Left ventricle myocardium superior (tissue), 1 donor: ENCODE data around the gene CYGB. TPM values are rescaled to one million over a fixed set of nuclear protein-coding genes. Genes with fewer than 3 reads are reported as not detected.
"Not testable (repeated sequence)": the region's sequence is repeated elsewhere in the genome, so short reads cannot be mapped to it uniquely, and the experiment has no call there.

ENCODE experiments used
- ATAC-seq: fragments of 200-7000 bp; cut with Tn5 transposase; one replicate; pipeline ENCODE4 v1.9.1; 2020; ENCODE audit warnings: mild to moderate bottlenecking, moderate library complexity
- DNase-seq: peaks from one replicate; pipeline ENCODE4 v3.0.0-alpha.2; 2020
- intact Hi-C: fragments of 100-400 bp; cut with micrococcal nuclease; formaldehyde crosslinking; loops from one replicate; pipeline ENCODE4 v1.11.0; 2022
- total RNA-seq: library from RNA; stranded (reverse); fragmentation: NEBNext Ultra II Directional; extraction: Animal tissue kit (Norgen Biotek cat#: 25700); gene quantifications from one replicate; pipeline ENCODE4 v1.2.1, GENCODE V29; 2021
- donor health status: DM: no; HTN: yes; CAD: no; lungs with severe emphysema.

Gene CYGB
- total RNA-seq, 1 donor from 2014 or later = 28.0 TPM

GRCh38 chr17:76569607-76570279 lies 32.2 kb upstream of the CYGB start:
- intact Hi-C loops = no loop called here
- ATAC-seq = peak; percentile 67
- peak; percentile 63 for DNase-seq

- intact Hi-C loops = no loop called here
- ATAC-seq (no peak), DNase-seq (no peak)
Measured at GRCh38 chr17:76568811-76569221, 31.3 kb upstream of the CYGB start.

DNA sequence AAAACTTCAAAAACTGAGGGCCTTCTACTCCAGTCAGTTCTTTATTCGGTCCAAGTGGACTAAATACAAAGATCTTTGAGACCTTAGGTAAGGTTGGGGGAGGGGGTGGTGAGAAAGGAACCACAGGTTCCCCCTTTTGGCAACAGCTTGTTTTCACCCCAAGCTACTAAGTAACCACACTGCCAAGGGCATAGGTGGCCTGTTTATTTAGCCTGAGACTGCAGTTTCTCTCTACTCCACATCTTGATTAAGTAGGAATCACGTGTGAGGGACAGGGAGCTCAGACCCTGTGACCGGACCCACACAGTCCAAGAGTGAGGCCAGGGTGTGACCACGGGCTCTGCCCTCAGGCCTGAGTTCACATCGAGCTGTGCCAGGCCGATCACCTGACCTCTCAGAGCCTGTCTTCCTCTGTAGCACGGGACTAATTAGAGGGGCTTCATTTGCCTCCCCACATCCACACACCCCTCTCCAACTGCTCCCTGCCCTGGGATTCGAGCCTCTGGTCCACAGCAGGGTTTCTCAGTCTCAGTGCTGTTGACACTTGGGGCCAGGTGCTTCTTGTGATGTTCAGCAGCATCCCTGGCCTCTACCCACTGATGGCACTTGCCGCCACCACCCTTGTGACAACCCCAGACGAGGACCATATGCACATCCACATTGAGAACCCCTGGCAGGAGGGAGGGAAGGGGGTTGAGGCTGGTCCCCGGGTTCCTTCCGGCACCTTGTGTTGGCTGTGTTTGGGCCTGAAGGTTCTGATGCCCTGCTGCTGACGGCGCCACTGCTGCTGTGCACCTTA lies 30.3 kb upstream of the CYGB start:
- ATAC-seq (peak; percentile 43), DNase-seq (no peak)
- intact Hi-C loops = no loop called here

DNA sequence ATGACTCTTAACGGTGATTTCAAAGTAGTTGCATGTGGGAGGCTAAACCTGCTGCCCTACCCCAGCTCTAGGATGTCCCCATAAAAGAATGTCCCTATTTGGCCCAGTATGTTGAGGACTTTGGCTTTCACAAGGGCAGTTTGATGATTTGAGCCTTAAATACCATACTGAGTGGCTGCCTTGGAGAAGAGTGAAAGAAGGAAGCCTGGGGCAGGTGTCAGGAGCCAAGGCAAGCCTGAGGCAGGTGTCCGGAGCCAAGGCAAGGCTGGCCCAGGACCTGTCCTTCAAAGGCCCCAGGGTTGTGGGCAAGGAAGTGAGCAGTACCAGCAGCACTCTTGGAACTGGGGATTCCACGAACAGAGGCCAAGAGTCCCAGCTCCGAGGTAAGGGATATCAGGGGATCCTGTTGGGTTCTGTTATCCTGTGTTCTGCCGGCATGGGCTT lies 29.5 kb upstream of the CYGB start:
- intact Hi-C loops = no loop called here
- ATAC-seq (no peak), DNase-seq (no peak)

DNA sequence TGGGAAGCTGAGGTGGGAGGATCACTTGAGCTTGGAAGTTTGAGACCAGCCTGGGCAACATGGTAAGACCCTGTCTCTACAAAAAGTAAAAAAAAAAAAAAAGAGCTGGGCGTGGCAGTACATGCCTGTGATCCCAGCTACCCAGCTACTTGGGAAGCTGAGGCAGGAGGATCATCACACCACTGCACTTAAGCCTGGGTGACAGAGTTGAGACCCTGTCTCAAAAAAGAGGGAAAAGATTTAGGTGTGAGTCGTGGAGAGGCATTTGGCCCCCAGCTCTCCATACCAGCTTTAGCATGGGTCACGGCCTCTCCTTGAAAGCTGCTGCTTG lies 29.1 kb upstream of the CYGB start:
- DNase-seq (no peak), ATAC-seq (no peak)
- intact Hi-C loops = no loop called here

DNA sequence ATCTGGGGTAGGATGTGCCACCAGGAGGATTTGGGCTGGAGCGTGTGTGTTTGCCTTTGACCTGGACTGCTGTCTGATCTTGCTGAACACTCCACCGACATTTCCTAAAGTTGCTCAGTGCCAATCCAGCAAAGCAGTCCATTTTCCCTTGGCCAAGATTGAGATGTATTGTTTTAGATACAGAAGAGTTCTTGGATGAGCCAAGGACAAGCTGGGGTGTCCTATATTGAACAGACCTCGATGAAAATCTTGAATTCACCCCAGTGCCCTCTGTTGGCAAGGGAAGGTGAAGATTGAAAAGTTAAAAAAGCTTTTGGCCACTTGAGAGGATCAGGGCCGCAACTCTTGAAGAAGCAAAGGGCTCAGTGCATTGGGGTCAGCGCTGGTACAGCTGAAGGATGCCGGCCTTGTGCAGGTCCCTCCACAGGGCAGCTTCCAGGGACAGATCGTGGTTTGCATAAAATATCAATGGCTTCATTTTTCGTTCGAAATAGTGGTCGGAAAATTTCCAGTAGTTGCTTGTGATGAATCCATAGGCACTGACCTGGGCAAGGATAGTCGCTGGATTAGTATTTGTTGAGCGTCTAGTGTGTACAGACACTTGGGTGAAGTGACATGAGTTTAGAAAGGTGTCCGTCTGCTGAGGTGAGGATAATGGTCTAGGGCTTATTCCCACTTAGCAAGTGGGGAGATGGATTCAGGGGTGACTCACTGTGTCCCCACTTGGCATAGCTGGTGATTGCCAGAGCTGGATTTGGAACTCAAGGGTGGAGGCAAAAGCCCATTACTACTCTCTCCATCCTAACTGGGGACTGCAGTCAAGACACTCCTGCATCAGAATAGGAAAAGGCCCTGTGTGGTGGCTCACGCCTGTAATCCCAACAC lies 28.5 kb upstream of the CYGB start:
- ATAC-seq (no peak), DNase-seq (no peak)
- intact Hi-C loops = no loop called here

DNA sequence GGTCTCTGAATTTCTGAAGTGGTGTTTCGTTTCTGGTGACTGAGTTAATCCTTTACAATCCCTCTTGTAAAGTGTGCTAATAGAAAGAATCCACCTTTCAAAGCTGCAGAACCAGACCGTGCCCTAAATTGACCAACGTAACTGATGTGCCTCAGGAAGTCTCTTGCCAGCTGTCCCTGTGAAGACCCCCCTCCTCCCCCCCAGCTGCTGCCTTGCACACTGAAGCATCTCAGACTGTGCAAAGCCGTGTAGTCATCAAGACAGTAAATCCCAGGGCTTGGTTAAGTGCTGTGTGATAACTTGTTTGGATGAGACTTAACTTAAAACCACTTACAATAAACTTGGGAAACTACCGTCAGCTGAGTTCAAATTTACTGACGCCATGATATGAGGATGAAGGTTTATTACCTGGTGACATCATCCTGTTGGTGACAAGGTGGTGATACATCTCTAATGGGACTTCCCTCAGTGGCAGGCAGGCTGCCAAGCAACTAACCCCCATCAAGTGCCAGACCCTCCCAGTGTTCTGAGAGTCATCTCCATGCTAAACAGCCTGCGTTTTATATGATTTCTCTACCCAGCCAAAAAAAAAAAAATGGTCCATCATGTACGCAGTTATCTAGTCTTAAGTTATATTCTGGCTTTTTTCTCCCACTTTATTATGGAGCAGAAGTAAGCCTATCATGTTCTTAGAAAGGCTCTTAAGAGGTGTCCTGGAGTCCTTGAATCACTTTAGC lies 27.6 kb upstream of the CYGB start:
- DNase-seq, ATAC-seq, intact Hi-C loops: not testable (repeated sequence)

- ATAC-seq, DNase-seq, intact Hi-C loops: not testable (repeated sequence)
Measured at GRCh38 chr17:76563359-76563758, 25.9 kb upstream of the CYGB start.

DNA sequence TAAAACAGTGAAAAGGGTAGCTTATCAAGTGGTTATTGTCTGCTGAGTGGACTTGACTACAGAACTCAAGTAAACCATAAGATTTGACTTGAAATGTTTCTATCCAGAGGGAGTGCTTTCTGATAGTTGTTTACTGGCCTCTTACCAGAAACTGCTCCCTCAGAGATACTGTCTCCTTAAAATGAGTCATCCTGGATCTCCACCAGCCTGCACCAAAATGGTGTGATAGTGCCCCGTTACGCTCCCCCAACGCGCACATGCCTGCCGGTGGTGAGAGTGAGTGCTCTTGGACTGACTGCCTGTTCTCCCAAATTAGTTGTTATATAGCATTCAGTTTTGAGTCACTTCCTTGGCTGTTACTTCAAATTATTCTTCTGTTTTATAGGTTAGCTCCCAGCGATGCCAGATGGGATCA lies 25.2 kb upstream of the CYGB start:
- ATAC-seq (peak; percentile 64), DNase-seq (peak; percentile 55)
- intact Hi-C loops = no loop called here

- DNase-seq = no peak
- no peak for ATAC-seq
- intact Hi-C loops = no loop called here
Measured at GRCh38 chr17:76561799-76562268, 24.3 kb upstream of the CYGB start.

DNA sequence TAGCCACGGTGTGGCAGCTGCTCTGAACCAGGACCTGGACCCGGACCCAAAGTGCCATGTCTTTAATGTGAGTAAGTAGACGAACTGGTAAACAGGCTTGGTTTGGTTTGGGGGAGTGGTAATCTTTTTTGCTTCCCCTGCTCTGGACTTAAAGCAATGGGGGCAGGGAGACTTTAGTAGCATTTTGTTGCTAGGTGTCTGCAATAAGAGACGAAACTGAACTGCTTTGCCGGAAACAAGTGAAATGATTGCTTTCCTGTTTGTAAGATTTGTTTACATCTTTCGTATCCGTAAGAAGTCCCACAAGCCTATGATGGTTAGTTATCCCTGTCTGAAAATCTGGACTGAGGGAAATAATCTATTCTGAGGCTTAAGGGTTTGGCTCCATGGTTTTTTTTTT lies 23.8 kb upstream of the CYGB start:
- ATAC-seq (no peak), DNase-seq (no peak)
- intact Hi-C loops = no loop called here

DNA sequence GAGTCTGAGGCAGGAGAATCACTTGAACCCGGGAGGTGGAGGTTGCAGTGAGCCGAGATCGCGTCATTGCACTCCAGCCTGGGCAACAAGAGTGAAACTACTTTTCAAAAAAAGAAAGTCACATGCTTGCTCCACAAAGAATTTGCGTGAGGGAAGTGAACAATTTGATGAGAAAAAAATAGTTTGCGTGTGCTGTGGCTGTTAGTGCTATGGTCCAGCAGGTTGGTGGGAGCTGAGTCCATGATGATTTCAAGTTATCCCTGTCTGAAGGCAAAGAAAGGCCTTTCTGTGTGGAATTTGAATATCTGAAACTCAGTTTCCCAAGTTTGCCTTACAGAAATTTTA lies 23.3 kb upstream of the CYGB start:
- intact Hi-C loops = no loop called here
- ATAC-seq (no peak), DNase-seq (no peak)

DNA sequence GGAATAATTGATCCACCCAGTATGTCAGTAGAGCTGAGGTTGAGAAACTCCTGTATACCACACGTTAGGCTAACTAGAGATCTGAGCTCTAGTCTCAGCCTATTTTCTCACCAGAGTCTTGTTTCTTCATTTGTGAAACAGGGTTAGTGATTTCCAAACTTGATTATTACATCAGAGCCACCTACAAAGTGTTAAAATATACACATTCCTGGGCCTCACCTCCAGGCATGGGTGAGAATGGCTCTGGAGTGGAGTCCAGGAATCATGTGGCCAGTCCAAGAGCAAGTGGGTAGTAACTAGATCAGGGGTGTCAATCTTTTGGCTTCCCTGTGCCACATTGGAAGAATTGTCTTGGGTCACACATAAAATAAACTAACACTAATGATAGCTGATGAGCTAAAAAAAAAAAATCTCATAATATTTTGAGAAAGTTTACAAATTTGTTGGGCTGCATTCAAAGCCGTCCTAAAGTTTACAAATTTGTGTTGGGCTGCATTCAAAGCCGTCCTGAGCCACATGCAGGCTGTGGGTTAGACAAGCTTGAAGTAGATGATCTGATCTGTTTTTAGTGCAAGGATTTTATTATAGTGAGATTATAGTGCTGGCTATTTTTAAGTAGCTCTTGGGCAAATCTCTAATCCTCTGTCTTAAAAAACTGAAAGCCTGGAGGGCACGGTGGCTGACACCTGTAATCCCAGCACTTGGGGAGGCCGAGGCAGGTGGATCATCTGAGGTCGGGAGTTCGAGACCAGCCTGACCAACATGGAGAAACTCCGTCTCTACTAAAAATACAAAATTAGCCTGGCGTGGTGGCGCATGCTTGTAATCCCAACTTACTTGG lies 22.7 kb upstream of the CYGB start:
- no peak for DNase-seq
- intact Hi-C loops = no loop called here
- ATAC-seq = no peak

- DNase-seq, intact Hi-C loops: not testable (repeated sequence)
- peak; percentile 54 for ATAC-seq
Measured at GRCh38 chr17:76559460-76559859, 22.0 kb upstream of the CYGB start.

DNA sequence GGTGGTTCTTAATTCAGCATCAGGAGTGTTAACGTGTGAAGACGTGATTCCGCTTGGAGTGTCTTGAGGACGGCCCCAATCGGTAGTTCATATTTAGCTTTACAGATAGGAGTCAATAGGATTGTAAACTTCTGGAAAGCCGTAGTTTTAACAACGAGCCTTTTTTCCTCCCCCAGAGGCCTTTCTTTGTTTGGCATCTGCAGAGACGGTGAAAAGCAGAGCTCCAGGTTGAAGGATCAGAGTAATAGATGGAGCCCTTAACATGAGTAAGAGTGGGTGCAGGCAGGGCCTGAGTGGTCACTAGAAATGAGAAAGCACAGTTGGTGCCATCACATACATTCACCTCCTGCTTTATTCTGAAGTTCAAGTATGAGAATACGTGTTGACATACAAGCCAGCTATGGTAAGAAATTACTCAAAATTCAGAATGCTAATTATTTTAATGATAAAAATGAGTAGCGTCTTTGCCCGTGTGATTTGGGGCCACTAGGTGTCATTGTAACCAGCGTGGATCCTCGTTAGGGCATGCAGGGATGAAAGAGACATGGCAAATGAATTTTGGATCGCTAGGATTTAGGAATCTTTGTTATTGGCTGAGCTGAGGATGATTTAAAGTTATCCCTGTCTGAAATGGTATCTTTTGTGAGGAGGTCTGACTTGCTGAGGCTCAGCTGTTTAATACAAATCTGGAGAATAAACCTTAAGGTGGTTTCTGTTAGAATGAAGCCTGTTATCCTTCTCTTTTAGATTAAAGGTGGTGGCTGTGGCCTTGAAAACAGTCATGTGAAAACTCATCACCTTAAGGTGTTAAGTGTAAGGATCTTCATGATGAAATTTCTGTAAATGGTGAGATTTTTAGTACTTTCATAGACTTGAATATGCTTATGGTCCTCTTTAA lies 20.9 kb upstream of the CYGB start:
- no peak for DNase-seq
- ATAC-seq = peak; percentile 34
- intact Hi-C loops = no loop called here

- peak; percentile 86 for ATAC-seq
- intact Hi-C loops = no loop called here
Measured at GRCh38 chr17:76557368-76558197, 20.1 kb upstream of the CYGB start.

More at GRCh38 chr17:76557368-76558197, 20.1 kb upstream of the CYGB start:
- peak; percentile 95 for DNase-seq
